Fibroblast of peridontal ligament (primary cell): Measurements from ENCODE around the gene ZC3H14.
"Not testable (repeated sequence)": the region's sequence is repeated elsewhere in the genome, so short reads cannot be mapped to it uniquely, and the experiment has no call there.

Experiments
- DNase-seq: peaks from one replicate; pipeline ENCODE4 v3.0.0-alpha.2; 2010; ENCODE audit errors: extremely low read depth

ZC3H14 gene, protein sequence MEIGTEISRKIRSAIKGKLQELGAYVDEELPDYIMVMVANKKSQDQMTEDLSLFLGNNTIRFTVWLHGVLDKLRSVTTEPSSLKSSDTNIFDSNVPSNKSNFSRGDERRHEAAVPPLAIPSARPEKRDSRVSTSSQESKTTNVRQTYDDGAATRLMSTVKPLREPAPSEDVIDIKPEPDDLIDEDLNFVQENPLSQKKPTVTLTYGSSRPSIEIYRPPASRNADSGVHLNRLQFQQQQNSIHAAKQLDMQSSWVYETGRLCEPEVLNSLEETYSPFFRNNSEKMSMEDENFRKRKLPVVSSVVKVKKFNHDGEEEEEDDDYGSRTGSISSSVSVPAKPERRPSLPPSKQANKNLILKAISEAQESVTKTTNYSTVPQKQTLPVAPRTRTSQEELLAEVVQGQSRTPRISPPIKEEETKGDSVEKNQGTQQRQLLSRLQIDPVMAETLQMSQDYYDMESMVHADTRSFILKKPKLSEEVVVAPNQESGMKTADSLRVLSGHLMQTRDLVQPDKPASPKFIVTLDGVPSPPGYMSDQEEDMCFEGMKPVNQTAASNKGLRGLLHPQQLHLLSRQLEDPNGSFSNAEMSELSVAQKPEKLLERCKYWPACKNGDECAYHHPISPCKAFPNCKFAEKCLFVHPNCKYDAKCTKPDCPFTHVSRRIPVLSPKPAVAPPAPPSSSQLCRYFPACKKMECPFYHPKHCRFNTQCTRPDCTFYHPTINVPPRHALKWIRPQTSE

DNA sequence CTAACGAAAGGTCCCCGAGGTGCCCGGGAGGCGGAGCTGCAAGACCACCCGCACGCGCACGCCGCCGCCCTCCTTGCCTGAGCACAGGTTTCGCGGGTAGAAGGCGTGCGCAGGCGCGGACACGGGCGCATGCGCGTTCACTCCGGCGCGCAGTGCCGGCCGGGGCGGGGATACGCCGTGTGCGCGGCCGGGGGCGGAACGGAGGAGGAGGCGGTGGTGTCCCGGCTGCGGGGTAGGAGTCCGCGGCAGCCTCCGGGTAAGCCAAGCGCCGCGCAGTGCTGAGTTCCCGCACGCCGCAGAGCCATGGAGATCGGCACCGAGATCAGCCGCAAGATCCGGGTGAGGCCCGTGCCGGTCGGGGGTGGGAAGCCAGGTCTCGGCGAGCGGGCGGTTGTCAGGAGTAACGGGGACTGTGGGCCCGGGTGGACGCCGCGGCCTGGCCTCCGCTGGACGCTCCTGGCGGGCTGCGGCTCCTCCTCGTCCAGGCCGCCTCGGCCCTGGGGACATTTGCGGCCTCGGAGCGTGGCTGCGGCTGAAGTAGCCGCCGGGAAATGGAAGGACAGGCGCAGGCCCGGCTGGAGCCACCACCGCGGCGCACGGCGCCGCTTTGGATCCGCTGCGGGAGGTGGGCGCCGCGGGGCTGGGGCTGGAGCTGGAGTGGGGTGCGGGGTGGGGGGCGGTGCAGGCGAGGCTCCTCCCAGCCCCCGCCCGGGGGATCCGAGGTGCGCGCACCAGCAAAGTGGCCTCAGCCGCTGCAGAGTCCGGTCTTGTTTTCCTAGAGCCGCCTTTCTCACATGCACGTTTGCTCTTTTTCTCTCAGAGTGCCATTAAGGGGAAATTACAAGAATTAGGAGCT is at the start of gene ZC3H14:
ZC3H14 (plus strand) TSS at position 207 of the 856 bp plus-strand sequence; CDS start at position 304, 97 bp downstream.
- peak; percentile 75 for DNase-seq

DNA sequence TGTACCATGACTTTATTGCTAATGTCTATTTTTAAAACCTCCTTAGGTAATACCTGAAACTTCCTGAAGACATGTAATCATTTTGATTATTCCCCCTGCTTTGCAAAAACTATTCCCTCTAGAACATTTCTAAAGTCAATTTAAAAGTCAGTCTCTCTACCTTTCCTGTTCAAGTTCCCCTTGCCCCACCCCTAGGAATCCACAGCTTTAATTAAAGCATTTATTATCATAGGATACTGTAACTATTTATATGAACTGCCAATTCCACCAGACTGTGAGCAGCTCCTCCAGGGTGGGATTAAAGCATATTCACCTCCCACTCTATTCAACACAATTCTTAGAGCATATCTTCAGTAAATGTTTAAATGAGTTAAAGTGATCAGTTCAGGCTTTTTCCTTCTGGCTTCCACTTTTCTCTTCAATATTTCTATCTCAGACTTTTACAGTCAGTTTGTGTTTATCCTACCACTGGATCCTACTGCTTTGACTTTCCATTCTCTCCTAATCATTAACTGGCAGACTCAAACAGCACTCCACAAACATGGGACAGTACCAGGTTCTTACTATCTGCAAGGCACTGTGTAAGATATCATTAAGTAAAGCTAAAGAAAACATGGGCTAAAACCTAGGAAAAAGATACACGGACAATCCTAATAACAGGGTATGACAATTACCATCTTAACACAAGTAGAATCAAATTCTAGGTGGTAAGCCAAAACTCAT is 47.2 kb upstream of the ZC3H14 start:
- no peak for DNase-seq

DNA sequence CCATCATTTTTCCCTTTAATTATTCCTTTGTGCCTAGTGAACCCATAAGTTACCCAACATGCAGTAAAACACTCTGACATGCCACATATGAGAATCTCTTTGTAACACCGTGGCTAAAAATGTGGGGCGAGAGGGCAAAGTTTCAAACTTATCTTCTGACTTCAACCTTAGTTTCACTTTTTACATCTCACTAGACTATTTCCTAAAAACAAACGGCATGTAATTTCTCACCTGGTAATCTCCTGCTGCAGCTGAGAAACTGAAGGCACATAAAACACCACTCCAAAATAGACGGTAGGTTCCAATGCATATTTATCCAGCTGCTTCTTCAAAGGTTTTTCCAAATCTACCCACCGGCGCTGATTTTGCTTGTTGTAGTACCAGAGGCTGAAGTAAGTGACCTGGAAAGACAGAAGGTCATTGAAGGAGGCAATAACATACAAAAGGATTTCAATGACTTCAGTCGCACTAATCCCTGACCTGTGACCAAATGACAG is 45.9 kb upstream of the ZC3H14 start:
- no peak for DNase-seq

DNA sequence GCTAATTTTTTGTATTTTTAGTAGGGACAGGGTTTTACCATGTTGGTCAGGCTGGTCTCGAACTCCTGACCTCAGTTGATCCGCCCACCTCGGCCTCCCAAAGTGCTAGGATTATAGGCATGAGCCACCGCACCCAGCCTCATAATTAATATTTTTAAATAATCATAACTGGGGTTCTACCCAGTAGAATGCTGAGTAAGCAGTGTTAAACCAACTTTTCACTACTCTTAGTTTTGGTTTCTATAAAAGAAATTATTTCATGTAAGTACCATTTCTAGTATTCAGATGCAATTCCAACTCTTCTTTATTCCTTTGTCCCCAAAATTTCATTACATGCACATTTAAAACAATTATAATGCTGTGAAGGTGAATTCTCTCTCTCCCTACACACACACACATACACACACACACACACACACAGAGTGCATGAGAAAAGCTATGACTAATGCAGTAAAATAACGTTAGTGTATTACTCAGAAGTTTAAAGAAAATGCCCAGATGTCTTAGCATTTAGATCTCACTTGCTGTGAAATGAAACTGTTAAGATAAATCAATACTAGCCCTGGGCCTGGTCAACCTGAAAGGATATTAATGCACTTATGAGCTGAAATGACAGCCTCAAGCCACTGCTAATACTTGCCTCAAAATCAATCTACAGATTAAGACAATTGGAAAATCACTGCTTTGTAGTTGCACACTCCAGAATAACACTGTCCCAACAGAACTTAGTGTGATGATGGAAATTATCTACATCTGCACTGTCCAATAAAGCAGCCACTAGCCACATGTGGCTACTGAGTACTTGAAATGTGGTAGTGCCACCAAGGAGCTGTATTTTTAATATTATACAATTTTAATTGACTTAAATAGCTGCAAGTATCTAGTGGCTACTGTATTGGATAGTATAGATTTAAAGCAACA is 44.0 kb upstream of the ZC3H14 start:
- DNase-seq: peak; percentile 77

DNA sequence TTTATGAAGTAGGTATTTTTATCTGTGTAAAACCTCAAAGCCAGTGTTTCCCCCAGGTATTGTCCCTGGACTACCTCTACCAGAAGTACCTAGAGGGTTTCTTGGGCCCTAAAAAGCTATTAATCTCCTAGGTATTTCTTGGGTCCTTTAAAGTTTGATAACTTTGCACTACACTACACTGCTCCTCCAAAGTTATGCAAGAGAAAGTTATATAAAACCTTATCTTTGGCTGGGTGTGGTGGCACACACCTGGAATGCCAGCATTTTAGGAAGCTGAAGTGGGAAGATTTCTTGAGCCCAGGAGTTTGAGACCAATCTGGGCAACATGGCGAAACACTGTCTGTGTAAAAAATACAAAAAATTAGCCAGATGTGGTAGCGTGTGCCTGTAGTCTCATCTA is 42.9 kb upstream of the ZC3H14 start:
- no peak for DNase-seq

DNA sequence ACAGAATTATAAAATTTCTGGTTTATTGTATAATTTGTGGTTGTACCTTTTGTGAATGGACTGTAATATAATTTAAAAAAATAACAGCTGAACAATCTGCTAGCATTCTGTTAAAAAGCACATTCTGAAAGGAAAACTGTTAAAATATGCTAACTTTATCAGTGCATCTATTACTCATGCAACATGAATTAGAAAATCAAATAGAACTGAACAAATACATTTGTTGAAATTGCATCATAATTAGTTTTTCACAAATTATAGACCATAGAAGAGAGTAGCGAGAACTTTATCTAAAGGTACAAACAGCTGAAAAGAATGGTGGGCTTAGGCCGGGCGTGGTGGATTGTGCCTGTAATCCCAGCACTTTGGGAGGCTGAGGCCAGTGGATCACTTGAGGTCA is 41.0 kb upstream of the ZC3H14 start:
- no peak for DNase-seq

DNA sequence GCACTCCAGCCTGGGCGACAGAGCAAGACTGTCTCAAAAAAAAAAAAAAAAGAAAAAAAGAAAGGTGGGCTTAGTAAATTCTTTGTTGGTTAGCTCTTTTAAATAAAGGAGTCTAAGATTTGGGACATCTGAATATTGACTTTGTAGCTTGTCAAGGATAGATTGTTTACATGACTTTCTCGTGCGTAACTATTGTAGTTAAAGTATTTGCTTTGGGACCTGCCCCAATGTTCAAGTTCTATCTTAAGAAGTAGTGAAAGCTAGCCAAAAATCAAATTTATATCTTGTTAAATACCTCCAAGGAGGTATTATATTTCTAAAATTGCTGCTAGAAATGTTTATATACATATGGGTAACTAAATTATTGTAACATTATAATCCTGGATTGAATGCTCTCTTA is 40.4 kb upstream of the ZC3H14 start:
- DNase-seq: peak; percentile 13

DNA sequence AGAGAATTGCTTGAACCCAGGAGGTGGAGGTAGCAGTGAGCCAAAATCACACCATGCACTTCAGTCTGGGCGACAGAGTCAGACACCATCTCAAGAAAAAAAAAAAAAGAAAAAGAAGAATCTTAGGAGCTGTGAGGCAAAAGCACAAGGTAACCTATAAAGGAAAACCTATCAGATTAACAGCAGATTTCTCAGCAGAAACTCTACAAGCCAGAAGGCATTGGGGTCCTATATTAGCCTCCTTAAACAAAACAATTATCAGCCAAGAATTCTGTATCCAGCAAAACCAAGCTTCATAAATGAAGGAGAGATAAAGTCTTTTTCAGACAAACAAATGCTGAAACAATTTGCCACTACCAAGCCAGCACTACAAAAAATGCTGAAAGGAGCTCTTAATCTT is 32.9 kb upstream of the ZC3H14 start:
- not testable (repeated sequence) for DNase-seq

DNA sequence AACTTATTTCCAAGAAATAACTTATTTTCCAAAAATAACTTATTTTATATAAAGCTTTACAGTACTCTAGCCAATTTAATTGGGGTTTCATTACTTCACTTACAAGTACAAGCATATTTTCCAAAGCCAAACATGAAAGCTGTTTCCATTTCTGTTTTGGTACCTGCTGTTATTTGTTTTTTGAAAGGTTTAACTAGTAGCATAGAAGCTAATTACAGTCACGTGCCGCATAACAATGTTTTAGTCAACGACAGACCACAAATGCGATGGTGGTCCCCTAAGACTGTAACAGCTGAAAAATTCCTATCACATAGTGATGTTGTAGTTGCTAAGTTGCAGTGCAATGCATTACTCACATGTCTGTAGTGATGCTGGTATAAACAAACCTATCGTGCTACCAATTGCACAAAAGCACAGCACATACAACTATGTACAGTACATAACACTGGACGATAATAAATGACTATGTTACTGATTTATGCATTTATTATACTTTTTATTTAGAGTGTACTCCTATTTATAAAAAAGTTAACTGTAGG is 29.7 kb upstream of the ZC3H14 start:
- no peak for DNase-seq

DNA sequence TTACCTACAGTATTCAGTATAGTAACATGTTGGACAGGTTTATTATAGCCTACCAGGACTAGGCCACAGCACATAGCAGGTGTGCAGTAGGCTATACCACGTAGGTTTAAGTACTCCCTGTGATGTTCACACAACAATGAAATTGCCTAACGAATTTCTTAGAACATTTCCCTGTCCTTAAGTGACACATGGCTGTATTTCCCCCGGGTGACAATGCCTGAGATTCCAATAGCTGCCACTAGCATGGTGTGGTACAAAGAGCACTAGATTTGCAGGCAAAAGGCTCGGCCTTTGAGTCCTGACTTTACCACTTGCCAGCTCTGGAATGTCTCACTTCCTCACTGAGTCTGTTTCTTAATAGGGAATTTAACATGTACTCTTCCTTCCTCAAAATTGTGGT is 27.7 kb upstream of the ZC3H14 start:
- no peak for DNase-seq

DNA sequence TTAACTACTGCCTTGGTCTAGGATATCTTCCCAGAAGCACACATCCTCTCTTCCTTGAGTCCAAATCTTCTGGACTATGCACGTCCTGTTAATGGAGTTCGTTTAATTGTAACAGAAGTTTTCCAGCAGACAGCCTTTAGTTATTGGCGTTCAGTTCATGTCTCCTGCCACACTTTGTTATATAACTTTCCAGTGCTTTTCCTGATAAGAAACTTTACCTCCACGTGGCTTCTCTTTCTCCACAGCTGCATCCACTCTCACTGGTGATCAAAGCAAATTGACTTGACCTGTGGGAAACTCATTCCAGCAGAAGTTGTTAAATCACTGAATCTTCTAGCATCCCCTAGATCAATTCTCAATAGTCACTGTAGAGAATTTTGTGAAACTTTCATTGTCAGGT is 27.0 kb upstream of the ZC3H14 start:
- DNase-seq: no peak

DNA sequence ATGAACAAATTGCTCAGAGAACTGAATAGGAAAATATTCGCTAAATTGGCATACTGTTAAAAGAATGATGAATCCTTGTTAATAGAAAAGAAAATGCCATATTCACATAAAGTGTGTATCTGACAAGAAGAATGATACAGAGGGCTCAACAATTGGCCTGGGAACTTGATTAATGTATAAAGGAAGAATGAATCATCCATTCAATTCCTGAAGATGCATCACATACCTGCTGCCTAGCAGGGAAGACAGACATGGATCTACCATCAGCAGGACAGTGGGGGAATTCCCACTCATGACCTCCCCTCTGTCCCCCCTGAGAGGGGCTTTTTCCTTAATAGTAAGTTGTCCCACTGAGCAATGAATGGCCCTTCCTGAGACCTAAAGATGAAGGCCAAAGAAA is 21.5 kb upstream of the ZC3H14 start:
- no peak for DNase-seq

DNA sequence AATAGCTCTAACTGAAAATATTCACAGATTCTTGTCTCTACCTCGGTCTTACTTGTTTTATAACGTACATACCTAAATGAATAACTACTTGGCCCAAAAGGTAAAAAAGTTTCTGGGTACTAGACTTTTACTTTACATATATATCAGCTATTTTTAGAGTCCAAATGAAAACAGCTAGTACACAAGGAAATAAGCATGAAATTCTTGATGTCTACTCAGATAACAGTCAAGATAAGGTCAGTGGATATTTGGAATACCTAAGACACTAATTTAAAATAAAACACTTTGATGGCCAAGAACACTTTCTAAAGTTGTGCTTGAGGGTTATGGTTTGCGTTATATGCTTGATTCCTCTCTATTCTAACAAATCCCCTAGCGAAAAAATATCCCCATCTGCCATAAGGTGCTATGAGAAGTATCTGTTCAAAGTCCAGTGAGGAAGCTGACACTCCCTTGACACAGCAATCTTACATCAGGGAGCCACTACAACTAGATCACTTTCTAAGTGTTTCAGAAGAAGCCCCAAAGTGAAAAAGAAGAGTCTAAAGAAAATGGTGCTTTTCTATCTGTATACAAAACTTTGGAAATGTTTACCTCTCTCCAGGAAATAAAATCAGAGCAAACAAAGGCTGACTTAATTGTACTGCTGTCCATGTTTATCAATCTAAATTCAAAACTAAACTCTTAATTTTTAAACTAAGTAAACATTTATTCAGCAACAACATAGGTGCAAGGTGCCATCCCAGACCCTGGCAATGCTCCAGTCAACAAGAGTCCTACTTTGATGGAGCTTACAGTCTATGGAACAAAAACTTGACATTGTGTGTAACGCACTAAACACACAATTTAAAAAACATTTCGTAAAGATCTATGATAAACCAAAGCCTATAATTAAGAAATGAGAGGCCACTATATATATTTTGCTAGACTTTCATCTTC is 19.7 kb upstream of the ZC3H14 start:
- DNase-seq: no peak

DNA sequence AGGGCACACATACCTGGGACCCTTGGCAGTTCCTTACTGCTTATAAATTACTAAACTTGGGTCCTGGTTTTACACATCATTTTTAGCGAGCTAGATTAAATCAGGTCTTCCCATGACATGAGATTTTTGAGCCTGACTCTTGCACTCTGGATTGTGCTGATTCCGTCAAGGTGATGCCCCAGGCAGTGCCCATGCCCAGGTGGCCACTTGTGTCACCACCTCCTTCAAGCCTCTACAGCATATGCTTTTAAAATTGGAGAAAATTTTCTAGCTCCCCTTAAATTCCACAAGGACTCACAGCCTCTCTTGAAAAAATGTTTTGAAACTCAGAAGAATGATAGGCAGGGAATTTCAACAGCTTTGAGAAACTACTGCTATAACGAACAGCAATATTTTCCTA is 17.6 kb upstream of the ZC3H14 start:
- DNase-seq: no peak

DNA sequence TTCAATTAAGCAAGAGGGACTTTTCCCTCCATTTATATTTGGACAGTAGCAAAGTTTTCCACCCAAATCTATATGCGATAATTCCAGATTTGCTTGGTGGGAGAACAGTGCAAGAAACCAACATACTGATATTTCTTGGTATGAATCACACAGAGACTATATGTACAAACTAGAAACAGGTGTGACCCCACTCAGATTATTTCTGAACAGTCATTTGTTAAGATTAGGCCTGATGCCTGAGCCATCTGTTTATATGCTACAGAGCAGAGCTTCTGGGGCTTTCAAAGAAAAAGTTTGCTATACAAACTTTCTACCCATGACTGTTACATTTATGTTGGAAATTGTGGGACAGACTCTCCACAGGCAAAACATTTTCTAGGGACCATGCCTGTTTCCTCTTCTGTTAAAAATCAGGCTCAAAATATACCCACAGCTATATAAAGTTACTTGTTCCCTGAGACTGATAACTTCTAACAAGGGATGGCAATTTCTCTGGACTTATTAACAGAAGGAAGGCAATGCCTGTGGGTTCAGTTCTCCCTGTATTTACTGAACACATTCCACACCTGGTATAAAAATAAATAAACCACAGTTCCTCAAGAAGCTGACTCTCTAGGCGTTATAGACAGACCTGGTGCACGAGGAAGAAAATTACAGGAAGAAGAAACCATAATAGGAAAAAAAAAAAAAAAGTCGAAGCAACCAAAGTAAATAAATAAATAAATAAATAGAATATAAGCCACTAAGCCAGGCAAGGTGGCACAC is 16.0 kb upstream of the ZC3H14 start:
- DNase-seq: peak; percentile 45

DNA sequence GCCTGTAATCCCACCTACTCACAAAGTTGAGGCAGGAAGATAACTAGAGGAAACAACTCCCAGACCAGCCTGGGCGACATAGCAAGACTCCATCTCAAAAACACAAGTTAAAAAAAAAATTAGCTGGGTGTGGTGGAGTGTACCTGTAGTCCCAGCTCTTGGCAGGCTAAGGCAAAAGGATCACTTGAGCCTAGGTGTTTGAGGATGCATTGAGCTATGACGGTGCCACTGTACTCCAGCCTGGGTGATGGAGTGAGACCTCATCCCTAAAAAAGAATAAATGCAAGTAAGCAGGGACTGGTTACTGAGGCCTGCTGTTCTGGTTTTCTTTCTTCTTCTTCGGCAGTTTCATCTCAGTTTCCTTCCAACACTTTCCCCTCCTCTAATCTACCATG is 15.5 kb upstream of the ZC3H14 start:
- no peak for DNase-seq

DNA sequence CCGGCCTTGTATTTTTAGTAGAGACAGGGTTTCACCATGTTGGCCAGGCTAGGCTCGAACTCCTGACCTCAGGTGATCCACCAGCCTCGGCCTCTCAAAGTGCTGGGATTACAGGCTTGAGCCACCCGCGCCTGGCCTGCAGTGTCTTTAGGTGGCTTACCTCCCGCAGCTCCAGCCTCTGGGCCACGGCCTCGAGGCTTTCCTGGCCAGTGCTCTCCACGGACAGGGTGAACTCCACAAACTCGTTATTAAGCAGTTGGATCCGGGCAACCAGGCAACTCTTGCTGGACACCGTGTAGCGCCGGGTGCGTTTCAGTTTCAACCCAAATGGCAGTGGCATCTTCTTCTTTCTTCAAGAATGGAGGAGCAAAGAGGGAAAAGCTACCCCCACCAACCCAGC is 12.8 kb upstream of the ZC3H14 start:
- DNase-seq: no peak
